ENCODE results near the gene CBFA2T2. TPM values are rescaled to one million over a fixed set of nuclear protein-coding genes. Genes with fewer than 3 reads are reported as not detected.

CBFA2T2 gene
- total RNA-seq, 1 experiment from 2014 or later, result 8.7 TPM

- no peak for DNase-seq (ENCODE audit: low read depth in 1 of 2, low spot score in 2 of 2)
- Histone ChIP-seq H3K27ac (no peak overlapping the region), H3K36me3 (peaks cover 24% of the 10 kb centered on the region), H3K9me3 (replicated peaks) (no peaks in the 10 kb centered on the region), H3K4me1 (replicated peaks) (peaks cover 7% of the 10 kb centered on the region; the same call in 1 of the 2 replicates), H3K4me3 (no peak overlapping the region), H3K27me3 (replicated peaks) (no peaks in the 10 kb centered on the region)
Observed at GRCh38 chr20:33649201-33649681, 159.3 kb downstream of the CBFA2T2 start.

GRCh38 chr20:33650111-33650752 lies 160.3 kb downstream of the CBFA2T2 start:
- Histone ChIP-seq H3K9me3 (replicated peaks) (no peaks in the 10 kb centered on the region), H3K27ac (no peak overlapping the region), H3K27me3 (replicated peaks) (no peaks in the 10 kb centered on the region), H3K36me3 (peaks cover 14% of the 10 kb centered on the region), H3K4me3 (no peak overlapping the region), H3K4me1 (replicated peaks) (peaks cover 7% of the 10 kb centered on the region; the same call in 1 of the 2 replicates)
- no peak for DNase-seq (ENCODE audit: low read depth in 1 of 2, low spot score in 2 of 2)

- H3K27ac ChIP-seq, result no peak overlapping the region
- H3K4me1 ChIP-seq (replicated peaks), result peaks cover 7% of the 10 kb centered on the region; the same call in 1 of the 2 replicates
- peaks cover 10% of the 10 kb centered on the region for H3K36me3 ChIP-seq
- no peak for DNase-seq (ENCODE audit: low read depth in 1 of 2, low spot score in 2 of 2)
- no peaks in the 10 kb centered on the region for H3K9me3 ChIP-seq (replicated peaks)
- no peaks in the 10 kb centered on the region for H3K27me3 ChIP-seq (replicated peaks)
- H3K4me3 ChIP-seq, result no peak overlapping the region
Observed at GRCh38 chr20:33650753-33651561, 161.1 kb downstream of the CBFA2T2 start.

- no peak for DNase-seq (ENCODE audit: low read depth in 1 of 2, low spot score in 2 of 2)
- peaks cover 12% of the 10 kb centered on the region; the same call in 1 of the 2 replicates for H3K36me3 ChIP-seq
- no peak overlapping the region for H3K4me3 ChIP-seq
- H3K27me3 ChIP-seq (replicated peaks), result no peaks in the 10 kb centered on the region
- H3K4me1 ChIP-seq (replicated peaks), result peaks cover 7% of the 10 kb centered on the region; the same call in 1 of the 2 replicates
- H3K27ac ChIP-seq, result no peak overlapping the region
- H3K9me3 ChIP-seq (replicated peaks), result no peaks in the 10 kb centered on the region
Observed at GRCh38 chr20:33651562-33652048, 161.7 kb downstream of the CBFA2T2 start.

- H3K4me3 ChIP-seq, result no peak overlapping the region
- peaks cover 27% of the 10 kb centered on the region for H3K36me3 ChIP-seq
- DNase-seq (ENCODE audit: low read depth in 1 of 2, low spot score in 2 of 2), result peak; percentile 69 to 70
- H3K4me1 ChIP-seq (replicated peaks), result peaks cover 7% of the 10 kb centered on the region; the same call in 1 of the 2 replicates
- no peak overlapping the region for H3K27ac ChIP-seq
- H3K9me3 ChIP-seq (replicated peaks), result no peaks in the 10 kb centered on the region
- no peaks in the 10 kb centered on the region for H3K27me3 ChIP-seq (replicated peaks)
Observed at GRCh38 chr20:33653218-33653899, 163.5 kb downstream of the CBFA2T2 start.

- Histone ChIP-seq H3K27me3 (replicated peaks) (no peaks in the 10 kb centered on the region), H3K4me3 (no peak overlapping the region), H3K4me1 (replicated peaks) (peaks cover 7% of the 10 kb centered on the region; the same call in 1 of the 2 replicates), H3K9me3 (replicated peaks) (no peaks in the 10 kb centered on the region), H3K36me3 (peaks cover 34% of the 10 kb centered on the region), H3K27ac (no peak overlapping the region)
- no peak for DNase-seq (ENCODE audit: low read depth in 1 of 2, low spot score in 2 of 2)
Observed at GRCh38 chr20:33653900-33654596, 164.2 kb downstream of the CBFA2T2 start.

GRCh38 chr20:33654680-33655161 lies 164.8 kb downstream of the CBFA2T2 start:
- no peaks in the 10 kb centered on the region for H3K9me3 ChIP-seq (replicated peaks)
- H3K27me3 ChIP-seq (replicated peaks), result no peaks in the 10 kb centered on the region
- H3K4me3 ChIP-seq, result no peak overlapping the region
- H3K36me3 ChIP-seq, result peaks cover 41% of the 10 kb centered on the region
- H3K4me1 ChIP-seq (replicated peaks), result peaks cover 3% of the 10 kb centered on the region; the same call in 1 of the 2 replicates
- H3K27ac ChIP-seq, result no peak overlapping the region
- no peak for DNase-seq (ENCODE audit: low read depth in 1 of 2, low spot score in 2 of 2)

GRCh38 chr20:33655164-33655563 lies 165.3 kb downstream of the CBFA2T2 start:
- Histone ChIP-seq H3K27me3 (replicated peaks) (no peaks in the 10 kb centered on the region), H3K36me3 (peaks cover 45% of the 10 kb centered on the region), H3K9me3 (replicated peaks) (no peaks in the 10 kb centered on the region)

GRCh38 chr20:33656010-33656782 lies 166.3 kb downstream of the CBFA2T2 start:
- Histone ChIP-seq H3K9me3 (replicated peaks) (no peaks in the 10 kb centered on the region), H3K36me3 (peaks cover 55% of the 10 kb centered on the region), H3K4me3 (no peak overlapping the region), H3K27ac (no peak overlapping the region), H3K4me1 (replicated peaks) (0 out of 2 replicates have a peak, but pooled peaks cover 3% of the 10 kb centered on the region), H3K27me3 (replicated peaks) (no peaks in the 10 kb centered on the region)
- no peak for DNase-seq (ENCODE audit: low read depth in 1 of 2, low spot score in 2 of 2)

More at GRCh38 chr20:33655164-33655563, 165.3 kb downstream of the CBFA2T2 start:
- Histone ChIP-seq H3K27ac (no peak overlapping the region), H3K4me1 (replicated peaks) (0 out of 2 replicates have a peak, but pooled peaks cover 3% of the 10 kb centered on the region), H3K4me3 (no peak overlapping the region)
- no peak for DNase-seq (ENCODE audit: low read depth in 1 of 2, low spot score in 2 of 2)

- no peak overlapping the region for H3K4me3 ChIP-seq
- no peak overlapping the region for H3K27ac ChIP-seq
- 0 out of 2 replicates have a peak, but pooled peaks cover 3% of the 10 kb centered on the region for H3K4me1 ChIP-seq (replicated peaks)
- no peak for DNase-seq (ENCODE audit: low read depth in 1 of 2, low spot score in 2 of 2)
- peaks cover 57% of the 10 kb centered on the region for H3K36me3 ChIP-seq
- H3K27me3 ChIP-seq (replicated peaks), result no peaks in the 10 kb centered on the region
- no peaks in the 10 kb centered on the region for H3K9me3 ChIP-seq (replicated peaks)
Observed at GRCh38 chr20:33656783-33657703, 167.1 kb downstream of the CBFA2T2 start.

- Histone ChIP-seq H3K4me3 (no peak overlapping the region), H3K27ac (no peak overlapping the region), H3K36me3 (peaks cover 59% of the 10 kb centered on the region), H3K27me3 (replicated peaks) (no peaks in the 10 kb centered on the region), H3K9me3 (replicated peaks) (no peaks in the 10 kb centered on the region), H3K4me1 (replicated peaks) (peaks cover 5% of the 10 kb centered on the region)
- DNase-seq (ENCODE audit: low read depth in 1 of 2, low spot score in 2 of 2), result no peak
Observed at GRCh38 chr20:33657704-33658095, 167.8 kb downstream of the CBFA2T2 start.
